ENCODE measurements around the gene VIPR2.

DNA sequence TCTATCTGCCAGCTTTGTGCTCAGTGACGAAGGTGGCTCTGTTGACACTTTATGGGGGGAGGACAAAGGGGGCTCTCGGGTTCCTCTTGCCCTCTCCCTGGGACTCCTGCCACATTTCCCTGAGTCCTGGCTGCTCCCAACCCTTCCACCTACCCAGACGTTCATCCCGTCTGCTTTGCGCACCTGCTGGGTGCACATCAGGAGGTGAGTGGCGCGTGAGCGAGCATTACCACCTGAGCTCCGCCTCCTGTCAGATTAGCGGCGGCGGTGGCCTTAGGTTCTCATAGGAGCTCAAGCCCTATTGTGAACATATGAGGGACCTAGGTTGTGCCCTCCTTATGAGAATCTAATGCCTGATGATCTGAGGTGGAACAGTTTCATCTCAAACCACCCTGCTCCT, 151.1 kb downstream of the VIPR2 start:
- TF ChIP-seq POLR2A (IDR thresholded peaks at IDR 0.05) = no peak
- no peak for TF ChIP-seq CTCF (IDR thresholded peaks at IDR 0.05)
